ENCODE measurements around the gene NBEAL2.

DNA sequence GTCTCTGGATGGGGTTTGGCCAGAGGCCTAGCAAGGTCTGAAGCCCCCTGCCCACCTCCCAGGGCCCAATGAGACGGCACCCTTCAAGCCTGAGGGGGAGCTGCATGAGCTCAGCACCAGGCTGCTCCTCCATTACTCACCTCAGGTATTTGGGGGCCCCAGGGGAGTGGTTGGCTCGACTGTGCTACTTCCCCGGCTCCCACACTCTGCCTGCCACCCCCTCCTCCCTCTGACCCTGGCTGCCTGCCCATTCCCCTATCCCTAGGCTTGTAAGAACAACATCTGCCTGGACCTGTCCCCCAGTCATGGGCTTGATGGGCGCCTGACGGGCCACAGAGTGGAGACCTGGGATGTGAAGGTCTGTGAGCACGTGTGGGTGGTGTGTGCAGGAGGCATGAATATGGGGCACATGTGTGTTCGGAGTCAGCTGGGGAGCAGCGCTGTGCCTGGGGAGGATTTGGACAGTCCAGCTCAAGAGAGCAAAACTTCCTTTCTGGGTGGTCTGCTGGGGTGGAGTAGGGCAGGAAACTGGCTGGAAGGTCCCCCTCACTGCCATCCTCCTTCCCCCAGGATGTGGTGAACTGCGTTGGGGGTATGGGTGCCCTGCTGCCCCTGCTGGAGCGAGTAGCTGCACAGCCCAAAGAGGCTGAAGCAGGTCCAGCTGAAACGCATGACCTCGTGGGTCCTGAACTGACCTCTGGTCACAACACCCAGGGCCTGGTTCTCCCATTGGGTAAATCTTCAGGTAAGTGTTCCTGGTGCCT is 17.4 kb downstream of the NBEAL2 start:
- no peak for TF ChIP-seq POLR2A (IDR thresholded peaks at IDR 0.05; ENCODE audit: low read depth, low read length)
- no peak for TF ChIP-seq POLR2AphosphoS5 (IDR thresholded peaks at IDR 0.05; ENCODE audit: low read depth, low read length)
- no peak for TF ChIP-seq TAF1 (IDR thresholded peaks at IDR 0.05; ENCODE audit: low read depth, low read length)
- TF ChIP-seq SPI1 (IDR thresholded peaks at IDR 0.05; ENCODE audit: low read depth, low read length) = no peak
- no peak for TF ChIP-seq PAX5 (IDR thresholded peaks at IDR 0.05; ENCODE audit: insufficient read depth, low read length, severe bottlenecking)
- TF ChIP-seq POU2F2 (IDR thresholded peaks at IDR 0.05; ENCODE audit: low read depth, low read length) = no peak
